ENCODE results near the gene RAP1GDS1. TPM values are rescaled to one million over a fixed set of nuclear protein-coding genes. Genes with fewer than 3 reads are reported as not detected.
"Not testable (repeated sequence)": the region's sequence is repeated elsewhere in the genome, so short reads cannot be mapped to it uniquely, and the experiment has no call there.

Gene RAP1GDS1
- total RNA-seq, 1 donor from 2014 or later, result 11.1 TPM

- Histone ChIP-seq H3K27ac (replicated peaks) (no peak overlapping the region), H3K36me3 (no peaks in the 10 kb centered on the region), H3K27me3 (ENCODE audit: low read depth) (no peaks in the 10 kb centered on the region), H3K9me3 (replicated peaks) (peaks cover 11% of the 10 kb centered on the region), H3K4me1 (peaks cover 7% of the 10 kb centered on the region), H3K4me3 (peak overlapping the region; percentile 21)
- TF ChIP-seq CTCF (IDR thresholded peaks at IDR 0.05; ENCODE audit: borderline replicate concordance), result no peak
- no peak for DNase-seq
- intact Hi-C loops (cut with micrococcal nuclease), result no loop called here
These were observed 91.8 kb downstream of the RAP1GDS1 start for GRCh38 chr4:98352940-98353339.

GRCh38 chr4:98358630-98359248, 97.6 kb downstream of the RAP1GDS1 start:
- H3K9me3 ChIP-seq (replicated peaks), result no peaks in the 10 kb centered on the region
- no peak for DNase-seq
- H3K4me3 ChIP-seq, result no peak overlapping the region
- intact Hi-C loops (cut with micrococcal nuclease), result no loop called here
- TF ChIP-seq CTCF (IDR thresholded peaks at IDR 0.05; ENCODE audit: borderline replicate concordance), result no peak
- H3K36me3 ChIP-seq, result no peaks in the 10 kb centered on the region
- no peaks in the 10 kb centered on the region for H3K27me3 ChIP-seq (ENCODE audit: low read depth)
- no peaks in the 10 kb centered on the region for H3K4me1 ChIP-seq
- no peak overlapping the region for H3K27ac ChIP-seq (replicated peaks)

GRCh38 chr4:98359646-98360045, 98.5 kb downstream of the RAP1GDS1 start:
- intact Hi-C loops (cut with micrococcal nuclease), result no loop called here
- Histone ChIP-seq H3K4me3 (no peak overlapping the region), H3K36me3 (no peaks in the 10 kb centered on the region), H3K9me3 (replicated peaks) (no peaks in the 10 kb centered on the region), H3K27ac (replicated peaks) (no peak overlapping the region), H3K27me3 (ENCODE audit: low read depth) (no peaks in the 10 kb centered on the region), H3K4me1 (no peaks in the 10 kb centered on the region)
- TF ChIP-seq CTCF (IDR thresholded peaks at IDR 0.05; ENCODE audit: borderline replicate concordance), result no peak
- no peak for DNase-seq

- no peak for DNase-seq
- Histone ChIP-seq H3K27me3 (ENCODE audit: low read depth) (no peaks in the 10 kb centered on the region), H3K4me3 (no peak overlapping the region), H3K4me1 (no peaks in the 10 kb centered on the region), H3K27ac (replicated peaks) (no peak overlapping the region), H3K9me3 (replicated peaks) (peaks cover 27% of the 10 kb centered on the region), H3K36me3 (peaks cover 24% of the 10 kb centered on the region)
- intact Hi-C loops (cut with micrococcal nuclease), result no loop called here
- no peak for TF ChIP-seq CTCF (IDR thresholded peaks at IDR 0.05; ENCODE audit: borderline replicate concordance)
These were observed 102.2 kb downstream of the RAP1GDS1 start for GRCh38 chr4:98363431-98363830.

- H3K27ac ChIP-seq (replicated peaks); H3K27me3 ChIP-seq (ENCODE audit: low read depth); H3K4me1 ChIP-seq; H3K4me3 ChIP-seq; DNase-seq; intact Hi-C loops (cut with micrococcal nuclease): not testable (repeated sequence)
- peaks cover 39% of the 10 kb centered on the region for H3K9me3 ChIP-seq (replicated peaks)
- H3K36me3 ChIP-seq, result peaks cover 35% of the 10 kb centered on the region
These were observed 105.1 kb downstream of the RAP1GDS1 start for GRCh38 chr4:98366275-98366674.

- DNase-seq; H3K4me1 ChIP-seq; intact Hi-C loops (cut with micrococcal nuclease); H3K27ac ChIP-seq (replicated peaks); H3K27me3 ChIP-seq (ENCODE audit: low read depth); H3K4me3 ChIP-seq: not testable (repeated sequence)
- peaks cover 39% of the 10 kb centered on the region for H3K36me3 ChIP-seq
- peaks cover 39% of the 10 kb centered on the region for H3K9me3 ChIP-seq (replicated peaks)
These were observed 106.8 kb downstream of the RAP1GDS1 start for GRCh38 chr4:98368000-98368399.
